HEK293 (cell line): ENCODE measurements around the gene SSU72.

ENCODE experiments used
- FEZF1 ChIP-seq: fragments of 450-650 bp; formaldehyde crosslinking; IDR thresholded peaks from 2 replicates; pipeline ENCODE4 v1.5.1; 2016; ENCODE audit warnings: missing biosample characterization, missing genetic modification characterization
- GLIS1 ChIP-seq: fragments of 450-650 bp; formaldehyde crosslinking; IDR thresholded peaks from 2 replicates; pipeline ENCODE4 v1.5.1; 2016; ENCODE audit warnings: missing biosample characterization, missing genetic modification characterization
- HOXC10 ChIP-seq: sonication (generic); formaldehyde crosslinking; IDR thresholded peaks from 2 replicates; pipeline ENCODE4 v1.8.1; 2023; ENCODE audit warnings: mild to moderate bottlenecking, missing genetic modification reagents
- KLF7 ChIP-seq: fragments of 450-650 bp; formaldehyde crosslinking; IDR thresholded peaks from 2 replicates; pipeline ENCODE4 v1.5.1; 2016; ENCODE audit warnings: missing biosample characterization, missing genetic modification characterization, borderline replicate concordance
- PRDM1 ChIP-seq: fragments of 450-650 bp; formaldehyde crosslinking; IDR thresholded peaks from 2 replicates; pipeline ENCODE4; 2016; ENCODE audit warnings: missing biosample characterization, missing genetic modification characterization
- RBAK ChIP-seq: fragments of 450-650 bp; formaldehyde crosslinking; IDR thresholded peaks from 2 replicates; pipeline ENCODE4 v1.5.1; 2016; ENCODE audit warnings: missing biosample characterization, missing genetic modification characterization
- ZBTB48 ChIP-seq: fragments of 450-650 bp; formaldehyde crosslinking; IDR thresholded peaks from 2 replicates; pipeline ENCODE4 v1.5.1; 2016; ENCODE audit warnings: missing biosample characterization, missing genetic modification characterization
- ZFHX2 ChIP-seq: fragments of 450-650 bp; formaldehyde crosslinking; conservative IDR thresholded peaks from 2 replicates; pipeline ENCODE4 v1.5.1; 2016; ENCODE audit warnings: missing biosample characterization, missing genetic modification characterization
- ZFP69B ChIP-seq: fragments of 450-650 bp; formaldehyde crosslinking; IDR thresholded peaks from 2 replicates; pipeline ENCODE4 v1.5.1; 2016; ENCODE audit warnings: missing biosample characterization, missing genetic modification characterization
- ZNF140 ChIP-seq: fragments of 450-650 bp; formaldehyde crosslinking; IDR thresholded peaks from 2 replicates; pipeline ENCODE4 v1.5.1; 2016; ENCODE audit warnings: missing biosample characterization, missing genetic modification characterization
- ZNF404 ChIP-seq: fragments of 450-650 bp; formaldehyde crosslinking; IDR thresholded peaks from 2 replicates; pipeline ENCODE4 v1.5.1; 2017; ENCODE audit warnings: missing biosample characterization, missing genetic modification characterization
- ZNF501 ChIP-seq: fragments of 450-650 bp; formaldehyde crosslinking; IDR thresholded peaks from 2 replicates; pipeline ENCODE4 v1.5.1; 2016; ENCODE audit warnings: missing biosample characterization, missing genetic modification characterization
- ZNF544 ChIP-seq: fragments of 450-650 bp; formaldehyde crosslinking; IDR thresholded peaks from 2 replicates; pipeline ENCODE4 v1.5.0; 2017; ENCODE audit warnings: missing biosample characterization, missing genetic modification characterization
- ZNF843 ChIP-seq: fragments of 450-650 bp; formaldehyde crosslinking; IDR thresholded peaks from 2 replicates; pipeline ENCODE4 v1.5.1; 2016; ENCODE audit warnings: missing biosample characterization, missing genetic modification characterization
- ZSCAN5A ChIP-seq: fragments of 450-650 bp; formaldehyde crosslinking; IDR thresholded peaks from 2 replicates; pipeline ENCODE4 v1.5.1; 2016; ENCODE audit warnings: missing biosample characterization, missing genetic modification characterization
- ZXDB ChIP-seq: fragments of 450-650 bp; formaldehyde crosslinking; IDR thresholded peaks from 2 replicates; pipeline ENCODE4 v1.5.1; 2016; ENCODE audit warnings: missing biosample characterization, missing genetic modification characterization
- TF ChIP-seq, protein P1 (sequence below): IDR thresholded peaks from 2 replicates; pipeline ENCODE4 v1.6.1; 2011; ENCODE audit warnings: mild to moderate bottlenecking, low read depth, low read length, borderline replicate concordance
- TF ChIP-seq, protein P2 (sequence below): fragments of 450-650 bp; formaldehyde crosslinking; optimal IDR thresholded peaks from 2 replicates; pipeline ENCODE3; 2016; ENCODE audit warnings: missing biosample characterization, mild to moderate bottlenecking, missing genetic modification characterization
- TF ChIP-seq, protein P3 (sequence below): fragments of 450-650 bp; formaldehyde crosslinking; IDR thresholded peaks from 2 replicates; pipeline ENCODE4 v1.5.1; 2016; ENCODE audit warnings: missing biosample characterization, missing genetic modification characterization
- TF ChIP-seq, protein P4 (sequence below): fragments of 450-650 bp; formaldehyde crosslinking; IDR thresholded peaks from 2 replicates; pipeline ENCODE4 v1.5.1; 2016; ENCODE audit warnings: missing biosample characterization, missing genetic modification characterization
- TF ChIP-seq, protein P5 (sequence below): fragments of 450-650 bp; formaldehyde crosslinking; IDR thresholded peaks from 2 replicates; pipeline ENCODE4 v1.5.1; 2016; ENCODE audit warnings: missing biosample characterization, missing genetic modification characterization
- TF ChIP-seq, protein P6 (sequence below): sonication (generic); formaldehyde crosslinking; IDR thresholded peaks from 2 replicates; pipeline ENCODE4 v1.8.1; 2022; ENCODE audit warnings: mild to moderate bottlenecking, moderate library complexity, missing genetic modification reagents
- TF ChIP-seq, protein P7 (sequence below): fragments of 450-650 bp; formaldehyde crosslinking; IDR thresholded peaks from 2 replicates; pipeline ENCODE4 v1.5.1; 2016; ENCODE audit warnings: missing biosample characterization, missing genetic modification characterization, borderline replicate concordance

SSU72 gene

DNA sequence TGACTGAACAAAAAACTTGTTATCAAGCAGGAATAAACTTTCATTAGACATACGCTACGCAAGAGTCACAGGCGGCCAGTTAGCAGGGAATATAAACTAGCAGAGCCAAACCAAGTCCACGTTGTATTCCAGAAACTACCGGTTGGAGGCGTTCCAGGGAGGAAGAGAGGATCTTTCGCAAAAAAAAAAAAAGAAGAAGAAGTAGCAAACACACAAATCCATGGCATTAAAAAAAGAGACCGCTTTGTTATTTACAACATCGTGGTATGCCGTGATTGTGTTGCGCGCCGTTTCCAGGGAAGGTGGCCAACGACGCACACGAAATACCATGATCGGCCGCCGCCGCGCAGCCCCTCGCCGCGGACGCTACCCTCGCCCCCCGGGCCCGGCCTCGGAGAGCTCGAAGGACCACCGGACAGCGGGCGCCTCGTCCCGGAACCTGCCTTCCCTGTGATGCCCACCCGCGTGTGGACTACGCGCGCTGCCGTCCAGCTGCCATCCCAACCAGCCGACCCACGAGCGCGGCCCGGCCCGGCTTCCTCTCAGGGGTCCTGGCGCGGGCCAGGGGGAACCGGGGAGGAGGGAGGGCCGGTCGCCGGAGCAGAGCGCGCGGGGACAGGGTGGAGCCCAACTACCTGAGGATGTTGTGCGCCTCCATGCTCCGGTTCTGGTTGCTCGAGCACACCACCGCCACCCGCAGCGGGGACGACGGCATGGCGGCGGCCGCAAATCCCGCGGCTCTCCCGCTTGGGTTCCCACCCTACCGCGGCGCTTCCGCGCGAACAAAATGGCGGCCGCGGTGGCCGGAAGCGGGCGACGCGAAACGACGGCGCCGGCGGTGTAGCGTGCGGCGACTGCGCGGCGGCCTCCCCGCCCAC lies 581 bp downstream of the SSU72 start (continued):
- TF ChIP-seq, protein P1, sequence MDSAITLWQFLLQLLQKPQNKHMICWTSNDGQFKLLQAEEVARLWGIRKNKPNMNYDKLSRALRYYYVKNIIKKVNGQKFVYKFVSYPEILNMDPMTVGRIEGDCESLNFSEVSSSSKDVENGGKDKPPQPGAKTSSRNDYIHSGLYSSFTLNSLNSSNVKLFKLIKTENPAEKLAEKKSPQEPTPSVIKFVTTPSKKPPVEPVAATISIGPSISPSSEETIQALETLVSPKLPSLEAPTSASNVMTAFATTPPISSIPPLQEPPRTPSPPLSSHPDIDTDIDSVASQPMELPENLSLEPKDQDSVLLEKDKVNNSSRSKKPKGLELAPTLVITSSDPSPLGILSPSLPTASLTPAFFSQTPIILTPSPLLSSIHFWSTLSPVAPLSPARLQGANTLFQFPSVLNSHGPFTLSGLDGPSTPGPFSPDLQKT, result no peak
- TF ChIP-seq ZNF501, result peak; percentile 28
- no peak for TF ChIP-seq FEZF1 (tag by site-specific recombination)
- no peak for TF ChIP-seq ZNF544 (tag by site-specific recombination)
- no peak for TF ChIP-seq PRDM1 (tag by site-specific recombination)
- no peak for TF ChIP-seq HOXC10
- no peak for TF ChIP-seq ZNF140 (tag by site-specific recombination)
- no peak for TF ChIP-seq ZFHX2 (tag by site-specific recombination)
- TF ChIP-seq ZXDB (tag by site-specific recombination), result 0 out of 2 replicates have a peak, but pooled peaks have one; percentile 13
- TF ChIP-seq, protein P2, sequence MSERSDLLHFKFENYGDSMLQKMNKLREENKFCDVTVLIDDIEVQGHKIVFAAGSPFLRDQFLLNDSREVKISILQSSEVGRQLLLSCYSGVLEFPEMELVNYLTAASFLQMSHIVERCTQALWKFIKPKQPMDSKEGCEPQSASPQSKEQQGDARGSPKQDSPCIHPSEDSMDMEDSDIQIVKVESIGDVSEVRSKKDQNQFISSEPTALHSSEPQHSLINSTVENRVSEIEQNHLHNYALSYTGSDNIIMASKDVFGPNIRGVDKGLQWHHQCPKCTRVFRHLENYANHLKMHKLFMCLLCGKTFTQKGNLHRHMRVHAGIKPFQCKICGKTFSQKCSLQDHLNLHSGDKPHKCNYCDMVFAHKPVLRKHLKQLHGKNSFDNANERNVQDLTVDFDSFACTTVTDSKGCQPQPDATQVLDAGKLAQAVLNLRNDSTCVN (tag by site-specific recombination), result peak; percentile 95
- no peak for TF ChIP-seq RBAK (tag by site-specific recombination)
- TF ChIP-seq ZFP69B, result no peak
- TF ChIP-seq ZNF843 (tag by site-specific recombination), result peak; percentile 18; the same call in 1 of the 2 replicates
- TF ChIP-seq, protein P3, sequence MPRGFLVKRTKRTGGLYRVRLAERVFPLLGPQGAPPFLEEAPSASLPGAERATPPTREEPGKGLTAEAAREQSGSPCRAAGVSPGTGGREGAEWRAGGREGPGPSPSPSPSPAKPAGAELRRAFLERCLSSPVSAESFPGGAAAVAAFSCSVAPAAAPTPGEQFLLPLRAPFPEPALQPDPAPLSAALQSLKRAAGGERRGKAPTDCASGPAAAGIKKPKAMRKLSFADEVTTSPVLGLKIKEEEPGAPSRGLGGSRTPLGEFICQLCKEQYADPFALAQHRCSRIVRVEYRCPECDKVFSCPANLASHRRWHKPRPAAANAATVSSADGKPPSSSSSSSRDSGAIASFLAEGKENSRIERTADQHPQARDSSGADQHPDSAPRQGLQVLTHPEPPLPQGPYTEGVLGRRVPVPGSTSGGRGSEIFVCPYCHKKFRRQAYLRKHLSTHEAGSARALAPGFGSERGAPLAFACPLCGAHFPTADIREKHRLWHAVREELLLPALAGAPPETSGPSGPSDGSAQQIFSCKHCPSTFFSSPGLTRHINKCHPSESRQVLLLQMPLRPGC, result no peak; the same call in 1 of the 2 replicates
- peak; percentile 24; the same call in 1 of the 2 replicates for TF ChIP-seq ZBTB48 (tag by site-specific recombination)
- TF ChIP-seq, protein P4, sequence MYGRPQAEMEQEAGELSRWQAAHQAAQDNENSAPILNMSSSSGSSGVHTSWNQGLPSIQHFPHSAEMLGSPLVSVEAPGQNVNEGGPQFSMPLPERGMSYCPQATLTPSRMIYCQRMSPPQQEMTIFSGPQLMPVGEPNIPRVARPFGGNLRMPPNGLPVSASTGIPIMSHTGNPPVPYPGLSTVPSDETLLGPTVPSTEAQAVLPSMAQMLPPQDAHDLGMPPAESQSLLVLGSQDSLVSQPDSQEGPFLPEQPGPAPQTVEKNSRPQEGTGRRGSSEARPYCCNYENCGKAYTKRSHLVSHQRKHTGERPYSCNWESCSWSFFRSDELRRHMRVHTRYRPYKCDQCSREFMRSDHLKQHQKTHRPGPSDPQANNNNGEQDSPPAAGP, result peak; percentile 35; the same call in 1 of the 2 replicates
- TF ChIP-seq, protein P5, sequence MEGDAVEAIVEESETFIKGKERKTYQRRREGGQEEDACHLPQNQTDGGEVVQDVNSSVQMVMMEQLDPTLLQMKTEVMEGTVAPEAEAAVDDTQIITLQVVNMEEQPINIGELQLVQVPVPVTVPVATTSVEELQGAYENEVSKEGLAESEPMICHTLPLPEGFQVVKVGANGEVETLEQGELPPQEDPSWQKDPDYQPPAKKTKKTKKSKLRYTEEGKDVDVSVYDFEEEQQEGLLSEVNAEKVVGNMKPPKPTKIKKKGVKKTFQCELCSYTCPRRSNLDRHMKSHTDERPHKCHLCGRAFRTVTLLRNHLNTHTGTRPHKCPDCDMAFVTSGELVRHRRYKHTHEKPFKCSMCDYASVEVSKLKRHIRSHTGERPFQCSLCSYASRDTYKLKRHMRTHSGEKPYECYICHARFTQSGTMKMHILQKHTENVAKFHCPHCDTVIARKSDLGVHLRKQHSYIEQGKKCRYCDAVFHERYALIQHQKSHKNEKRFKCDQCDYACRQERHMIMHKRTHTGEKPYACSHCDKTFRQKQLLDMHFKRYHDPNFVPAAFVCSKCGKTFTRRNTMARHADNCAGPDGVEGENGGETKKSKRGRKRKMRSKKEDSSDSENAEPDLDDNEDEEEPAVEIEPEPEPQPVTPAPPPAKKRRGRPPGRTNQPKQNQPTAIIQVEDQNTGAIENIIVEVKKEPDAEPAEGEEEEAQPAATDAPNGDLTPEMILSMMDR (tag by site-specific recombination), result peak; percentile 56; the same call in 1 of the 2 replicates
- no peak for TF ChIP-seq ZNF404
- TF ChIP-seq, protein P6, sequence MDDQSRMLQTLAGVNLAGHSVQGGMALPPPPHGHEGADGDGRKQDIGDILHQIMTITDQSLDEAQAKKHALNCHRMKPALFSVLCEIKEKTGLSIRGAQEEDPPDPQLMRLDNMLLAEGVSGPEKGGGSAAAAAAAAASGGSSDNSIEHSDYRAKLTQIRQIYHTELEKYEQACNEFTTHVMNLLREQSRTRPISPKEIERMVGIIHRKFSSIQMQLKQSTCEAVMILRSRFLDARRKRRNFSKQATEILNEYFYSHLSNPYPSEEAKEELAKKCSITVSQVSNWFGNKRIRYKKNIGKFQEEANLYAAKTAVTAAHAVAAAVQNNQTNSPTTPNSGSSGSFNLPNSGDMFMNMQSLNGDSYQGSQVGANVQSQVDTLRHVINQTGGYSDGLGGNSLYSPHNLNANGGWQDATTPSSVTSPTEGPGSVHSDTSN (CRISPR knock-in tag), result no peak; the same call in 1 of the 2 replicates
- no peak; the same call in 1 of the 2 replicates for TF ChIP-seq GLIS1 (tag by site-specific recombination)
- TF ChIP-seq KLF7, result no peak
- peak; percentile 48; the same call in 1 of the 2 replicates for TF ChIP-seq ZSCAN5A (tag by site-specific recombination)
- TF ChIP-seq, protein P7, sequence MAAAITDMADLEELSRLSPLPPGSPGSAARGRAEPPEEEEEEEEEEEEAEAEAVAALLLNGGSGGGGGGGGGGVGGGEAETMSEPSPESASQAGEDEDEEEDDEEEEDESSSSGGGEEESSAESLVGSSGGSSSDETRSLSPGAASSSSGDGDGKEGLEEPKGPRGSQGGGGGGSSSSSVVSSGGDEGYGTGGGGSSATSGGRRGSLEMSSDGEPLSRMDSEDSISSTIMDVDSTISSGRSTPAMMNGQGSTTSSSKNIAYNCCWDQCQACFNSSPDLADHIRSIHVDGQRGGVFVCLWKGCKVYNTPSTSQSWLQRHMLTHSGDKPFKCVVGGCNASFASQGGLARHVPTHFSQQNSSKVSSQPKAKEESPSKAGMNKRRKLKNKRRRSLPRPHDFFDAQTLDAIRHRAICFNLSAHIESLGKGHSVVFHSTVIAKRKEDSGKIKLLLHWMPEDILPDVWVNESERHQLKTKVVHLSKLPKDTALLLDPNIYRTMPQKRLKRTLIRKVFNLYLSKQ (tag by site-specific recombination), result no peak
